GM18507 (cell line): ENCODE measurements around the gene POLR2F.

ENCODE experiments used
- DNase-seq: peaks from one replicate; pipeline ENCODE4 v3.0.0; 2011; ENCODE audit warnings: low read depth; ENCODE audit not compliant: insufficient read length; ENCODE audit errors: extremely low spot score
- FAIRE-seq: peaks from 2 replicates; lab custom pipeline; 2011; peaks lifted over from hg19 to GRCh38; lab: Jason Lieb, UNC

POLR2F gene

DNA sequence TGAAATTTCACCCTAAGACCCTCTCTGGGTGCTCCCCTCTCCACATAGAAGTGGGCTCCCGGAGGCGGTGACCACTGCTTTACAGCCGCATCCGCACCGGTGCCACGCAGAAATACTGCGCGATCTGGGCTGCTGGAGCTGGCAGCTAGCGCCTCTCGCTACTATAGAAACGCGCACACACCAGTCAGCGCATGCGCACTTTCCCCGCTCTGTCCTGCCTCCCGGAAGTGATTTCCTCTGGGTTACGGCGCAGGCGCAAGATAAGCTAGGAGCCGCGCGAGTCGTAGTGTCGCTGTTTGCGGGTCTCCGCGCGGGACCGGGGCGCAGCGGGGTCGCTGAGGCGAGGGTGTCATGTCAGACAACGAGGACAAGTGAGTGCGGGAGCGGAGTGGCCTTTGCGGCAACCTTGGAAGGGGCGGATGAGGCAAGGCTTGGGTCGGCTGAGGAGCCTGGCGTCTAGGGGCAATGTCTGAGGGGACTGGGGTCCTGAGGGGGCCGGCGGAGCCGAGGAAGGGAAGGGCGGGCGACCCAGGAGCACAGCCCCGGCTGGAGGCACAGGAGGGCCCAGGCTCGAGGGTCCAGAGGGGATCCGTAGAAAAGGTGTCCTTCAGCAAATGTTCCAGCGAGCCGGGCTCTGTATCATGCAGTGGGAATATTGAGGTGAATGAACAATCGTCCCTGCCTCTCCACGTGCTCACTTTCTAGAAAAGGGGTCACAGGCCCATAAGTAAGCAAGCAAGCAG, at the start of gene POLR2F, which contains the start of gene C22orf23:
TSS of gene POLR2F (plus strand) at position 263 of the 743 bp plus-strand sequence. CDS start at position 352, 89 bp downstream.
TSS of gene C22orf23 (minus strand) at position 165 of the 743 bp plus-strand sequence. CDS start 452 bp downstream, outside the sequence.
- DNase-seq (peak; percentile 100), FAIRE-seq (peak; percentile 97)

DNA sequence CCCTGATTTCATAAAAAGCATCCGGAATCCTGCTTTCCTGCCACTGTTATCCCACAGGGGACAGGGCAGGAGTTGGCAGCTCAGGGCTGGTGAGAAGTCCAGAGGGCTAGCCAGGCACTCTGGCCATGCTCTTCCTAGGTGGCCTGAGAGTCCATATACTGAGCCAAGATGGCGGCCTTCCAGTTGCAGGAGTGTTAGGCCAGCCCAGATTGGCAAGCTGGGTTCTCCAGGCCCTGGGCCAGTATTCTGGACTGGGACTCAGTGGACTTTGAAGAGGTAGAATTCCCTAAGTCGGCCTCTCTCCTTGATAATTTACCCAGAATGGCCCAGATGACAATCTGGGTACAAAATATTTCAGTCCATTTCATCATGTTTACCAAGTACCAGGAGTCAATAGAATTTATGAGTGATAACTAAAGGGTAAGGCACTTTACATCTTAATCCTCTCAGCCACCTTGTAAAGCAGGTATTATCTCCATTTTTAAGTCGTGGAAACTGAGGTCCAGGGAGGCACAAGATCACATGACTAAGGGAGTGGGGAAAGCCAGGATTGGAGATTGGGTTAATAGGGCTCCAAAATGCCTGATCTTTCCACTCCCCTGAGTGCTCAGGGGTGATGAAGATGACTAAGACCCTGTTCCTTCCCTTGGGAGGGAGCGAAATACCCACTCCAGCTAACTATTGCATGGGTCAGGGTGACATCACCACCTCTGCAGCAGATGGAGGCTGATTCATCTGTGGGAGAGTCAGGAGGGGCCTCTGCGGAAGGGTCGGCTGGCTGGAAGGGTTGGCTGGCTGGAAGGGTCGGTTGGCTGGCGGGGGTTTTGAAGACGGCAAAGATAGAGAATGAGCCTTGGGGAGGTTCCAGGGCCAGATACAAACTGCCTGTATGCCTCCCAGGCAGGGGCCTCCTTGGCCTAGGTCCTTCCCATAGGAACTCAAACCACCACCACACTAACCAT, 48.6 kb upstream of the POLR2F start:
- FAIRE-seq (no peak), DNase-seq (no peak)

DNA sequence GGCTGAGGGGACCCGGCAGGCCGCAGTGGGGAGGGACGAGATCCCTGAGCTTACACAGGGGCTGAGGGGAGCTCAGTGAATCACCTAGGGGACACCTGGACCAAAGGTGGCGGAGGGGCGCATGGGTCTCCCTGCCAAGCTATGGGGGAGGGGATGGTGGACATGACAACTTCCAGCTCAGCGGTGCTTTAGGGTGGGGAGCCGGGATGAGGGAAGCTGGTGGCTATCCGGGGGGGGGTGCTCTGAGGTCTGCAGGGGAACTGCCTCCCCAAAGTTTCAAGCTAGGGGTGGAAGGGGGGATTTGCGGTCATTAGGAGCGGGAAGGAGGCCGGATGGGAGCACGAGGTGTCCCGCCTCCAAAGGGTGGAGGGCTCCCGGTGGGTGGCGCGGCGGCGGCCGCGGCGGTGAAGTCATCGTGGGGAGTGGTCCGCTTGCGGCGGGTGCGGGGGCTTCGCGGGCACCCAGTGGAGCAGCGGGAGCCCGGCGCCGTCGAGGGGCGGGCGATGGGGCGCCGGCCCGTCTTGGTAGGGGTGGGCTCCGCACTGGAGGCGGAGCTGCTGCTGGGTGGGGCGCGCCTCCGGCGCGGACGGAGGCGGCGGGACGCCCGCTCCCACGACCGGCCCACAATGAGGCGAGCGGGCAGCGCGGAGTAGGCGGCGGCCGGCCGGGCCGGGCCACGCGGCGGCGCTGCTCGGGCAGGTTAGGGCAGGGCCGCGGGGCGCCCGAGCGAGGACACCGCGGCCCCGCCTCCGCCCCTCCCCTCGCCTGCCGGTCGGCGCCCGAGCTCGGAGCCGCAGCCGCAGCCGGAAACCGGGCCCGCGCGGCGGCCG, 47.8 kb upstream of the POLR2F start, which contains the start of gene MICALL1:
TSS of gene MICALL1 (plus strand) at position 764 of the 830 bp plus-strand sequence. CDS start 126 bp downstream, outside the sequence.
- DNase-seq = peak; percentile 88
- FAIRE-seq = peak; percentile 35

DNA sequence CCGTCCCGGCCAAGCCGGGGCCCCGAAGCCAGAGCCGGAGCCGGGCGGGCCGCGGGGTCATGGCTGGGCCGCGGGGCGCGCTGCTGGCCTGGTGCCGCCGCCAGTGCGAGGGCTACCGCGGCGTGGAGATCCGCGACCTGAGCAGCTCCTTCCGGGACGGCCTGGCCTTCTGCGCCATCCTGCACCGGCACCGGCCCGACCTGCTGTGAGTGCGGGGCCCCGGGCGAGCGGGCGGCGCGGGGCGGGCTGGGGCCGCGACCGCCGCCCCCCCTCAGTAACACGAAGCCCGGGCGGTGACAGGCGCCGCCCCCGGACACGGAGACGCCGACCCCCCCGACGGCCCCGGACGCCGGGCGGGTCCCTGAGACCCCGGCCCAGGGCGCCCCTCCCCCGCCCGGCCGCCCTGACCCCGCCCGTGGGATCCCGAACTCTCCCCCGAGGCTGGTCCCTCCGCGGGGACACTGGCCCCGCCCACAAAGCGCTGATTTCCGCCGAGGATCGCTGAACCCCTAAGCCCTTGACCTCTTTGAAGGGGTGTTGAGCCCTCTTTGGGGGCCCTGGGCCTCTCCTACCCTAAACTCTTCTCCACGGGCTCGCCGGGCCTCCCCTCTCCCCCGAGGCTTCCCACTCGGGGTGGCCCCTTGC, 47.0 kb upstream of the POLR2F start:
- FAIRE-seq = no peak
- no peak for DNase-seq

DNA sequence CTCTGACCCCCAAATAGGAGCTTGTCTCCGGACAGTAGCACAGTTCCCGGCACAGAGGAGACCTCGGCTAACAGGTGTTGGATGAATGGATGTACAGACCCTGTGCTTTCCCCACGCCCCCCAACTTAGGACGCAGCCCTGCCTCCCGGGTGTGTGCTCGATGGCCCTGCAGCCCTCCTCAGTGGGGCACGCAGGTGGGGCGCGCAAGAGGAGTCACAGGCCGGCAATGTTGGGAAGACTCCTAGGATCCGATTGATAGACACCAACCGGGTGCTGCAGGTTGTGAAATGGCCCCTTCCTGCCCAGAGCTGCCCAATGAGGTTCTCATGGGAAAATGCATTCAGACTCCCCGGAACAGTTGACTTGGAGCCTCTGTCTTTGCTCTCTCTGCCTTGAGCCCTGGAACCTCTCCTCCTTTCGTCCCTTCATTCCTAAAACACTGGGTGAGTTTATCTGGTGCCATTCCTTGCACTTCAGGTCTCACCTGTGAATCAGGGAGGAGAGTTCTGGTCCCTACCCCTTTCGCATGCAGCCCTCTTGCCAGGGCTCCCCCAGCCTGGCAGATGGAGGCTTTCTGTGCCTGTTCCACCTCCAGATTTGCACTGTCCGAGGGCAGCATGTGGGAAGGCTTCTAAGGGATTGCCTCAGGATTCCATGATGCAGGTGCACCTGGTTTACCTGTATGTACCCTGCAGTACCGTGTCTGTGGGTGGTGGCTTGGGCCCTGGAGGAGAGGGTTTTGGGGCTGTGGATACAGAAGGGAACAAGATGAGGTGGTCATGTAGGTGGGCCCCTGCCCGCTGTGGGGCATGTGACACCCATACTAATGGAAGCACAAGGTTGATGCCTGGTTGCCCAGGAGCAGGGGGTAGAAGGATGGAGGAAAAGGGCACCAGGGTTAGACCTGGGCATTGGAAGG, 46.2 kb upstream of the POLR2F start:
- FAIRE-seq (no peak), DNase-seq (no peak)

DNA sequence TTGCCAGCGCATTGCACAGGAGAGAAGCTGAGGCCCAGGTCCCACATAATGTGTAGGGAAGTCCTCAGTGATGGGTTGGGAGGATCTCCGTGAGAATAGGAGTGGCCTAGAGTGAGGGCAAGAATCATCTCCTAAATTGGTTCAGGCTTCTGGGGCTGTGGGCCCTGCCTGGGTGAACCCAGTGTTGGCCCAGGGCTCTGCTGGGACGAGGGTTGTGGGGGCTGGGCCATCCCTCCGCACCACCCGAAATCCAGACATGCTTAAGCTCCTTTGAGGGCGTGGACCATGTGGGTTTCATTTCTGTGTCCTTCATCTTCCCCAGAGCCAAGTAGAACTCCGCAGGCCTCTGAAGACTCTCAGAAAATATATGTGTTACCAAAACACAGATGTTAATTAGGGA, 43.7 kb upstream of the POLR2F start:
- FAIRE-seq (no peak), DNase-seq (no peak)

DNA sequence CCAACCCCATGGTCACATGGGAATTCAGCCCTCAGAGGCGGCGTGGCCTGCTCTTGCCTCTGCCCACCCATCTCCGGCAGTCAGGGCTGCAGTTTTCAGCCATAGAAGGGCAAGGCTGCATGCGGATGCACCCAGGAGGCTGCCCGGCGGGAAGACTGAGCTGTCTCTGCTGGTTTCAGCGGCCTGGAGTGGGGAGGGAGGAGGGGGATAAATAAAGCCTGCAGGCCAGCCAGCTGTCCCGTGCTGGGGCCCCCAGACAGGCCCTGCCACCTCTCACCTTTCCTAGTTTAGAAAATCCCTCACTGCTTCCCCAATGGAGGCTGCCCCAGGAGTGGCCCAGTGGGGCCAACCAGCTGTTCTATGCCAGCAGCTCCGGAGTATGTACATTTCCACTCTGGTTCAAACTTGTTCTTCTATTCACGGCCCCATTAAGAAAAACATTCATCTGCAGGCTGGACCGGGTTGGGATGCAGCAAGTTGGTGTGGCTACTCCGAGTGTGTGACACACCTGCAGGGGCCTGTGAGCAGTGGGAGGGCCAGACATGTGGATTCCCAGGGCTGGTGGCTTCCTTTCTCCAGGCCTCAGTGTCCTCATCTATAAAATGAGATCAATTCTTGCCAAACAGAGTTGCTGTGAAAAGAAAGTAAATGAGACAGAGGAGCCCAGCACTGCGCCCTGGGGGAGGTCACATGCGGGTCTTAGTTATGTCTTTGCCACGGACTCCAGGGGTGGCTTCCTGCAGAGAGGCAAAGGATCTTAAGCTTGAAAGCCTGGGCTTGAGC, 42.4 kb upstream of the POLR2F start:
- DNase-seq (no peak), FAIRE-seq (no peak)

DNA sequence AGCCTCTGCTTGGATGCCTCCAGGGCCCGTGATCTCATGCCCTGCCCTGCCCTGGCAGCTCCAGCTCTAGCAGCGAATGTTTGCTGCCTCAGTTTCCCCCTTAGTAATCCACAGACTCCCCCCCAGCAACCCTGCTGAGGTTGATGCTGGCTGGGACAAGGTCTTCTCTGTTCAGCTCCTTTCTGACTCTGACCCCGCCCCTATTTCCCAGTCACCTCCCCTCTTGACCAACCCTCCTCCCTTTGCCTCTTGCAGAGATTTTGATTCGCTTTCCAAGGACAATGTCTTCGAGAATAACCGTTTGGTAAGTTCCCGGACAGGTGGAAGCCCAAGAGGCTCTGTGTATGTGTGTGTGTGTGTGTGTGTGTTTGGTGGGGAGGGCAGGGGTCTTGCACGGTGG, 41.8 kb upstream of the POLR2F start:
- DNase-seq (no peak), FAIRE-seq (no peak)

DNA sequence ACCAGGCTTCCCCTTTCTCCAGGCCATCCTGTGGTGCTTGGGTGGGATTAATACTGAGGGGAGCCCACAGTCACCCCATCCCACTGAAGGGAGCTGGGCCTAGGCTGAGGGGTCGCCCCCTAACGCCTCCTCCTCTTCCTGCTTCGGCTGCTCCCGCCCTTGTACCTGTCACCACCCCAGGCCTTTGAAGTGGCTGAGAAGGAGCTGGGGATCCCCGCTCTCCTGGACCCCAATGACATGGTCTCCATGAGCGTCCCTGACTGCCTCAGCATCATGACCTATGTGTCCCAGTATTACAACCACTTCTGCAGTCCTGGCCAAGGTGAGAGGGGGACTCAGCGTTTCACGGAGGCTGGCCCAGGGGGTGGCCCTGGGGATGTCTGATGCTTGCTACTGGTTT, 41.3 kb upstream of the POLR2F start:
- FAIRE-seq (no peak), DNase-seq (no peak)

DNA sequence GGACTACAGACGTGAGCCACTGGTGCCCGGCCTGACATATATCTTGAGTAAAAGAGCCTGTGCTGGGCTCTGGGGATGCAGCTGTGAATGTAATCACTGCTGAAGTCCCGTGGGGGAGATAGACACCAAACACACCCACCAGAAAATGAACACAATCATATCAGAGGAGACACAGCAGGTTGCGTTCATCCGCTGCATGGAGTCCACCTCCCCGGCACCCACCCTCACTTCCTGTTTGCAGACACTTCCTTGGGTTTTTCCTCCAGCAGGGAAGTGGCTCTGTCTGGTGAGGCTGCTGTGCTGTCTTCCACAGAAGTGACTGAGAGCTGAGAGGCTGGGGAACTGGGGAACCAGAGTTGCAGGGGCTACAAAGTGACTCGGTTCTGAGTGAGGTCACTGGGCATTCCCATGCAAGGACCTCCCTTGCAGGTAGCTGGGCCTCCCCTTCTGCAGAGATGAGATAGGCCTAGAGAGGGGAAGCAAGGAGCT, 40.2 kb upstream of the POLR2F start:
- FAIRE-seq = no peak
- DNase-seq = no peak

DNA sequence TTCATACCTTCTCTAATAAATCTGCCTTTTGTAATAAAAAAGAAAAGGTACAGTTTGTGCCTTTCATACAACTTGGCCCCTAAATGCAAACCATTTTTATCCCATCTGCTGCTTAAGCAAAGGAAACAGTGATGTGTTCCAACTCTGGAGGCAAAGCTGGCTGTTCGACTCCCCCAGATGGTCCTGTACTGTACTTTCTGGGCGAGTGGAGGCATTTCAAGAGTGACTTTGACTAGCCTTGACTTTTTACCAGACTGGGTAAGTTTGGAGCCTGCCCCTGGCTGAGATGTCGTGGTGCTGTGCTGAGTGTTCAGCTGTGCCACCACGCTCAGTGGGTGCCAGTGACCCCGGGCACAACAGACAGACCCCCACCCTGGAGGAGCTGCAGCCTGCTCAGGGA, 37.2 kb upstream of the POLR2F start:
- DNase-seq (no peak), FAIRE-seq (no peak)

DNA sequence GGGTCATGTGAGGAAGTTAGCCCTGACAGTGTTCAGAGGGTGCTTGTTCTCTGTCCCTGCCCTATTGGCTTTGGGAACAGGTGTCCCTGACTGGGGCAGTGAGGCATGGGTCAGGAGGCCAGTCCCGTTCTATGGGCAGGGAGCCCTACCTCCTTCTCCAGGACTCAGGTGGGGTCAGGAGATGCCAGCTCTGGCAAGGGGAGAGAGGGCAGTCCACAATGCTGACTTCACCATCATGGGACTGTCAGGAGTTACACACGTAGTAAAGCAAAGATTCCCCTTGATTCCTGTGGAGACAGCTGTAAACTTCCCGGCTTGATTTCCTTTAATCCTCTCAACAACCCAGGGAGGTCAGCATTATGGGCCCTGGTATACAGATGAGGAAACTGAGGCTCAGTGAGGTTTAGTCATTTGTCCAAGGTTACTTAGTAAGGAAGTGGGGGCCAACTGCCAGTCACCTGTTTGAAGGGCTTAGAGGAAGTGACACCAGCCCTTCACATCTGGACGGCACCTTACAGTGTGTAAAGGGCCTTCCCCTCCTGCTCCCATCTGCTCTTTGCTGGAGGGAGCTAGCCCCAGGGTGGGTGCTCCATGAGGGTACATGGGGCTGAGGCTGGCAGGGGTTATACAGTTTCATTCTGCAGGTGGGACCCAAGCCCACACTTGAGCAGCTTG, 35.5 kb upstream of the POLR2F start:
- FAIRE-seq (no peak), DNase-seq (no peak)

DNA sequence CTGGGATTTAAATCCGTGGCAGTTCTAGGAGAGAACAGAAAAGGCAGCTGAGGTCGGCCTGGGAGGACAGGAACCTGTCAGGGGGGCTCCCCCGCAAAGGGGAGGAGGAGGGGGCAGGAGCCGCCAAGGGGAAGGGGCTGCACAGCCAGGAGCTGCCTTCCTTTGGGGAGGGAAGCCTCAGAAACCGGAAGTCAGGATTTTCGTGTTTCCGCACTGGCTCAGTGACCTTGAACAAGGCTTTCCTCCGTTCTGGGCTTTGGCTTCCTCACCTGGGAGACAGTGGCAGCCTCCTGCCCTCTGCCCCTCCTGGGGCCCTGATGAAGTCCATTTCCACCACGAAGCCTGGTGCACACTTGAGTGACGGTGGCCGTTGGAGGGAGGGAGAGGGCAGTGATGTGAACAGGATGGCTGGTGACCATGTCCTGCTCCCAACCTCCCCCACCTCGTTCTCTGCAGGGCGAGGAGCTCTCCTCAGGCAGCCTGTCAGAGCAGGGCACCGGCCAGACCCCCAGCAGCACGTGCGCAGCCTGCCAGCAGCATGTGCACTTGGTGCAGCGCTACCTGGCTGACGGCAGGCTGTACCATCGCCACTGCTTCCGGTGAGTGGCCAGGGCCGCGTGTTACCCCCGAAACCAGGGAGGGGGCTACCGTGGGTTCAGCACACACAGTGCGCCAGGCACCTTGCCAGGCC, 34.8 kb upstream of the POLR2F start:
- no peak for FAIRE-seq
- no peak for DNase-seq

DNA sequence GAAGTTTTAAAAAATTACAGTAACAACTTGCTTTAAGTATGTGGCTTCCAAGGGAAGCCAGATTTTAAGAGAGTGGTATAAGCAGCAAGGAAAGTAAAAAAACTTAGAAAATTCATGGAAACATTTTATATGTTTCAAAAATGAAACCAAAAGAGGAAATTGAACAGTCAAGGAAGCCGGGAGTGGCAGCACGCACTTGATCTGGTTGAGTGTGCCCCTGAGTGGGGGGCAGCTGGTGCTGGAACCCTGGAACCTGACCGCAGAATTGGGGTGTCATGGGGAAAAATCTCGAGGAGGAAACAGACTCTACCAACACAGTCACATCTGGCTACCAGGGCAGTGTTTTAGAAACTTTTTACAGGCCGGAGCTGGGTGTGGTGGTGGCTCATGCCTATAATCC, 33.4 kb upstream of the POLR2F start:
- no peak for DNase-seq
- FAIRE-seq = no peak

DNA sequence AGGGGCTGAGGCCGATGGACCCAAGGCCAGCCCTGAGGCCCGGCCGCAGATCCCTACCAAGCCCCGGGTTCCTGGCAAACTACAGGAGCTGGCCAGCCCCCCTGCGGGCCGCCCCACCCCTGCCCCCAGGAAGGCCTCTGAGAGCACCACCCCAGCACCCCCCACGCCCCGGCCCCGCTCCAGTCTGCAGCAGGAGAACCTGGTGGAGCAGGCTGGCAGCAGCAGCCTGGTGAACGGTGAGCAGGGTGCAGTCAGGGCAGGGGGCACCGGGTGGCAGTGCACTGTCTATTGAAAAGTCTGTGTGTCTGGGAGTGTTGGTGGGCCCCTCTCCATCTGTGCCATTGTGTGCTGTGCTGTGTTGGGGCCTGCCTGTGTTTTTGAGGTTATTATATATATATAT, 31.3 kb upstream of the POLR2F start:
- FAIRE-seq = no peak
- DNase-seq = no peak

DNA sequence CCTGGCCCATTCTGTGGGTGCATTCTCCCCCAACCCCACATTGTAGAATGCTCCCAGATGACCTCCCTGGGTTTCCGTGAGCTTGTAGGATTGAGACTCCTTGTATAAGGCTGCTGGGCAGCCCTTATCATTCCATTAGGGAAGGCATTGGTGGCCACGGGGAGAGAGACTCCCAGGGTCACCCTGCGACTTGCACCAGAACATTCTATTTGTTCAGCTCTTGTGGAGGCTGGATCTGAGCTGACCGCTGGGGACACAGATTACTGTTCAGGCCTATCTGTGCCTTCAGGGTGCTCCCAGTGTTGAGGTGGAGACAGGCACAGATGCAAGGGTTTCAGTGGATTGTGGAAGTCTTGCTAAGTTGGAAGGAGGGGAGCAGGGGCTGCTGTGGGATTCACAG, 29.6 kb upstream of the POLR2F start:
- no peak for DNase-seq
- no peak for FAIRE-seq
